ENCODE data around the gene RNF217.

The RNF217 gene

DNA sequence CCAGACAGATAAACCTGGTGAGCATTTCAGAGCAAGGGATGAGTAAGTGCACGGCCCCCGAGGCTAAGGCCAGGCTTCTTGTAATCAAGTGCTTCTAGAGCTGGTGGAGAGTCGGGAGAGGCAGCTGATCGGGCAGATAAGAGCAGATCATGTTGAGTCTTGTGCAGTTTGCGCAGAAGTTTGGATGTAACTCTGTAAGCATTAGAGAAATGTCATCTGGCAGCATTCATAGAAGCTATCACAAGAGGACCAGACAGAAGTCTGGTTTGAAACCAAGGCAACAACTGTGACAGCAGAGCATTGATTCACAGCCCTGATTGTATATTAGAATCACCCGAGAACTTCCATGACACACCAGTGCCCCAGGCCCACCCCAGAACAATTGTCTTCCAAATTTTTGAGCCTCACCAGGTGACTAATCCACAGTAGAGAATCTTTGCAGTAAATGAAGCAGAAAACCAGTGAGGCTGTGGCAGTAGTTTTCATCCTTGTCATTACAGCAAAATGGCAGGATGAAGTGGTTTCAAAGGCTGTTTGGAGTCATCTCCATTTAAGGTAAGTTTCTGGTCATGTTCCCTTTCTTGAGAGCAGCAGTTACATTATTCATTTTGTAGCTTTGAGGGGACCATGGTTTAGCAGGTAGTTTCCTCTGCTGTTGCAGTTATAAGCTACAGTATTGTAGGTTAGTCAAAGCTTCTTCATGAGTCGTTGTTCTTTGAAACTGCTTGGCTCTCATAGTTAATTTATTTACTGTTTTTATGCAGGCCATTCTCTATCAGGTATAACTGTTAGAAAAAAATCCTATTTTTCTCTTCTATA is 84.1 kb downstream of the RNF217 start:
- no peaks in the 10 kb centered on the region for H3K4me1 ChIP-seq (ENCODE audit: control insufficient read depth in 2 of 2, insufficient read depth in 2 of 2, low read length in 2 of 2)
- peaks cover 0 to 3% of the 10 kb centered on the region in 2 donors for H3K36me3 ChIP-seq (ENCODE audit: control insufficient read depth in 2 of 2, insufficient read depth in 2 of 2, low read length in 2 of 2)
- no peaks in the 10 kb centered on the region for H3K27me3 ChIP-seq (ENCODE audit: control insufficient read depth in 2 of 2, insufficient read depth in 2 of 2, low read length in 2 of 2)
- H3K9me3 ChIP-seq (ENCODE audit: control insufficient read depth in 2 of 2, low read length in 2 of 2) = no peaks in the 10 kb centered on the region
- no peak overlapping the region for H3K9ac ChIP-seq (ENCODE audit: low read depth in 1 of 2, low read length in 2 of 2)
- no peak overlapping the region for H3K27ac ChIP-seq (ENCODE audit: low read depth in 2 of 2, low read length in 2 of 2)
- no peak overlapping the region for H3K4me3 ChIP-seq (ENCODE audit: low read length in 2 of 2)

DNA sequence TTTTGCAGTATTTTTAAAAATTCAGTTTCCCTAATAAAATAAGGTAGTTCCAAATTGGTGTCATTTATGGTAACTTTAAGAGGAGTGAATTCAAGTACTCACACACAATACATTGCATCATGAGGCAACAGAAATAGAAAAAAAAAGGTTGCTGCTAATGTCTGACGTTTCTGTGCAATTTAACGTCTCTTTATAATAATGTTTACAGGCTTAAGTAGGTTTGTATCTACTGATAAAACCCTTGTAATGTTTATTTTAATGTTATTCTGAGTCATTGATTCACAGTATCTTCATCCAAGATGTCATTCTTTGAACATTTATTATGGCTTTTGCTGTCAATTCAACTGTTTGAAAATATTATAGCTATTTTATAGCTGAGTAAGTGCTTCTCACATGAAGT is 86.0 kb downstream of the RNF217 start:
- H3K9me3 ChIP-seq (ENCODE audit: control insufficient read depth in 2 of 2, low read length in 2 of 2) = no peaks in the 10 kb centered on the region
- no peaks in the 10 kb centered on the region for H3K27me3 ChIP-seq (ENCODE audit: control insufficient read depth in 2 of 2, insufficient read depth in 2 of 2, low read length in 2 of 2)
- H3K27ac ChIP-seq (ENCODE audit: low read depth in 2 of 2, low read length in 2 of 2) = no peak overlapping the region
- H3K36me3 ChIP-seq (ENCODE audit: control insufficient read depth in 2 of 2, insufficient read depth in 2 of 2, low read length in 2 of 2) = peaks cover 0 to 3% of the 10 kb centered on the region in 2 donors
- no peak overlapping the region for H3K9ac ChIP-seq (ENCODE audit: low read depth in 1 of 2, low read length in 2 of 2)
- no peaks in the 10 kb centered on the region for H3K4me1 ChIP-seq (ENCODE audit: control insufficient read depth in 2 of 2, insufficient read depth in 2 of 2, low read length in 2 of 2)
- no peak overlapping the region for H3K4me3 ChIP-seq (ENCODE audit: low read length in 2 of 2)

DNA sequence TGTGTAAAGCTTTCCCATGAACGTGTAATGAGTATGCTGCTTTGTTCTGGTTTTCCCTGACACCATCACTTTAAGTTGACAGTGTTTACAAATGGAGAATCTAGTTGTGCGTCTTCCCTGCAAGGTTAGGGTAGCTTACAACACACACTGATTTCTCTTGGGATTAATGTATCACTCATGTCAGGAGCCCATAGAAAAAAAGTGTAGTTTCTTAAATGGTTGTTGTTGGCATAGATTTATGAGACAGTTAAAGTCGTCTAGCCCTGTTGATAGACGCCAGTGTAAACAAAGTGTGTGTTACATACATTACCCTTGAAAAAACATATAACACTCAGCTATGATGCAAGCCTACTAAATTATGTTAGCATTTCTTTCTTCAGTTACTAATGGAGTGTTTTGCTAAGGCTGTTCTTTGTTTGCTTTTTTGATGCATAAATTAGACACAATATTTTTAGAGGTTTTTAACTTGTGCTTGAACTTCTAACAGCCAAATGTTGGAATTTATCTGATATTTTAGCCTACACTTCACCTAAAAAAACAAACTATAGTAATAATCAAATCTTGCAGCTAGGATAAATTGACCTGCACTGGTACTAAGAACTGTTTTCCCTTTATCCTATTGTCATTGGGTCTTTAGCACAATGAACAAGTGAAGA is 88.6 kb downstream of the RNF217 start:
- Histone ChIP-seq H3K27me3 (ENCODE audit: control insufficient read depth in 2 of 2, insufficient read depth in 2 of 2, low read length in 2 of 2) (no peaks in the 10 kb centered on the region), H3K36me3 (ENCODE audit: control insufficient read depth in 2 of 2, insufficient read depth in 2 of 2, low read length in 2 of 2) (no peaks in the 10 kb centered on the region), H3K4me3 (ENCODE audit: low read length in 2 of 2) (no peak overlapping the region), H3K9me3 (ENCODE audit: control insufficient read depth in 2 of 2, low read length in 2 of 2) (no peaks in the 10 kb centered on the region), H3K9ac (ENCODE audit: low read depth in 1 of 2, low read length in 2 of 2) (no peak overlapping the region), H3K4me1 (ENCODE audit: control insufficient read depth in 2 of 2, insufficient read depth in 2 of 2, low read length in 2 of 2) (no peaks in the 10 kb centered on the region), H3K27ac (ENCODE audit: low read depth in 2 of 2, low read length in 2 of 2) (no peak overlapping the region)

DNA sequence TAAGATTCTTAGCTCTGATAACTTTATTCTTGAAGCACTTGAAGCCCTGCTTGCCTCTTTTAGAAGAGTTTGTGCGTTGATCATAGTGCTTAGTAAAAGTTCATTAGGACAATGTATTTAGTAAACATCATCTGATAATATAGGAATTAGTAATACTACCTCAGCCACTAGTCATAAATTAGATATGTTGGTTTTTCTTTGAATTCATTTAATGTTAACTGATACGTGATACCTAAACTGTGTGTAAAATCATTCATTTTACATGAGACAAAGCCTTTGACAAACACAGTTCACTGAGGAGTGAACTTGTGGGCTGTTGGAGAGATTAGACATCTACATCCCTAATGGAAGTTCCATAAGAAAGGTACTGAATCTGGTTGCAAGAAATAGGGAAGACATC is 91.6 kb downstream of the RNF217 start:
- H3K27ac ChIP-seq (ENCODE audit: low read depth in 2 of 2, low read length in 2 of 2) = no peak overlapping the region
- H3K4me1 ChIP-seq (ENCODE audit: control insufficient read depth in 2 of 2, insufficient read depth in 2 of 2, low read length in 2 of 2) = no peaks in the 10 kb centered on the region
- H3K36me3 ChIP-seq (ENCODE audit: control insufficient read depth in 2 of 2, insufficient read depth in 2 of 2, low read length in 2 of 2) = no peaks in the 10 kb centered on the region
- no peaks in the 10 kb centered on the region for H3K27me3 ChIP-seq (ENCODE audit: control insufficient read depth in 2 of 2, insufficient read depth in 2 of 2, low read length in 2 of 2)
- no peak overlapping the region for H3K4me3 ChIP-seq (ENCODE audit: low read length in 2 of 2)
- H3K9ac ChIP-seq (ENCODE audit: low read depth in 1 of 2, low read length in 2 of 2) = no peak overlapping the region
- H3K9me3 ChIP-seq (ENCODE audit: control insufficient read depth in 2 of 2, low read length in 2 of 2) = no peaks in the 10 kb centered on the region

DNA sequence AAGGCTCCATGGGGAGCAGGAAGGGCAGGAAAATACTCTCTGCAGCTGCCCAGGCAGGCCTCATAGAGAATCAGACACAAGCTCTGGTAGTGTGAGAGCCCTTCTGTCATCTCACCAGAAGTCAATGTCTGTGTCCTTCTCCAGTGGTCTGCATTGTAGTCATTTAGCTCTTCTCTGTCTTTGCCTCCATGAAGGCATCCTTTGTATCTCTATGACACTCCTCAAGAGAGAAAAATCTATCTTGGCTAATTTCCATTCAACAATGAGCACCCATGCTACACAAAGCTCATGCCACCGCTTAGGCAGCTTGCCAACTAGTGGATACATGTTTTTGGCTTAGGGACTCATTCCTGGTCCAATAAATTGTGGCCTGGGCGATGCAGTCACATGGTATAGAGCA is 92.1 kb downstream of the RNF217 start:
- no peaks in the 10 kb centered on the region for H3K27me3 ChIP-seq (ENCODE audit: control insufficient read depth in 2 of 2, insufficient read depth in 2 of 2, low read length in 2 of 2)
- no peaks in the 10 kb centered on the region for H3K4me1 ChIP-seq (ENCODE audit: control insufficient read depth in 2 of 2, insufficient read depth in 2 of 2, low read length in 2 of 2)
- H3K9ac ChIP-seq (ENCODE audit: low read depth in 1 of 2, low read length in 2 of 2) = no peak overlapping the region
- H3K27ac ChIP-seq (ENCODE audit: low read depth in 2 of 2, low read length in 2 of 2) = no peak overlapping the region
- no peaks in the 10 kb centered on the region for H3K36me3 ChIP-seq (ENCODE audit: control insufficient read depth in 2 of 2, insufficient read depth in 2 of 2, low read length in 2 of 2)
- H3K9me3 ChIP-seq (ENCODE audit: control insufficient read depth in 2 of 2, low read length in 2 of 2) = no peaks in the 10 kb centered on the region
- H3K4me3 ChIP-seq (ENCODE audit: low read length in 2 of 2) = no peak overlapping the region

DNA sequence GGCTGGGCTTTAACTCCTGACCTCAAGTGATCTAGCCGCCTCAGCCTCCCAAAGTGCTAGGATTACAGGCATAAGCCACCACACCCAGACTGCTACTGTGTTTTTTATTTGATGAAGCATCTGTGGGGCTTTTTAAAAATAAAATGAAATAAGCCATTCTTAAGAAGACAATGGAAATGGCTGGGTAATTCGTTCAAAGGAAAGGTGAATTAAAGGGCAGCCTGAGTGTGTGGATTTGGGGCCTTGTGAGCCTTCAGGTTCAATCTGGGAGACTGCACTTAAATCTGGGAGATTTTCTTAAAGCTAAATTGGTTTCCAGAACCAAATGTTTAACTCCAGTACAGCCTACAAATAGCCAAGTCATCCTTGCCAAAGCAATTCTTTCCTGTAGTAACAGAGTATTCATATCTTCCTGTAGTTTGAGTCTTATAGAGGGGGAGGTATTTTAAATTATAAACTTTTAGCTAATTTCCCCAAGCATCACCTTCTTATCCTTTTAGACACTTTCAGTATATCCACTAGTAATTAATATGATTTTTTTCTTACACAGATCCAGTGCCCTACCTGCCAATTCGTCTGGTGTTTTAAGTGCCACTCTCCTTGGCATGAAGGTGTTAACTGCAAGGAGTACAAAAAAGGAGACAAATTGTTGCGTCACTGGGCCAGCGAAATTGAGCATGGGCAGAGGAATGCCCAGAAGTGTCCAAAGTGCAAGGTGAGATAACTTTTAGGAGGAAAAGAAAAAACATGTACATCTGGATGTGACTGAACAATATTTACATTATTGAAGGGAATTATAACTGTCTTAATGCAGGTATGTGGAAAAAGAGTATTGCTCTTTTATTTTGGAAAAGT is 95.4 kb downstream of the RNF217 start:
- Histone ChIP-seq H3K9me3 (ENCODE audit: control insufficient read depth in 2 of 2, low read length in 2 of 2) (no peaks in the 10 kb centered on the region), H3K9ac (ENCODE audit: low read depth in 1 of 2, low read length in 2 of 2) (no peak overlapping the region), H3K27me3 (ENCODE audit: control insufficient read depth in 2 of 2, insufficient read depth in 2 of 2, low read length in 2 of 2) (no peaks in the 10 kb centered on the region), H3K27ac (ENCODE audit: low read depth in 2 of 2, low read length in 2 of 2) (no peak overlapping the region), H3K4me3 (ENCODE audit: low read length in 2 of 2) (no peak overlapping the region), H3K36me3 (ENCODE audit: control insufficient read depth in 2 of 2, insufficient read depth in 2 of 2, low read length in 2 of 2) (no peaks in the 10 kb centered on the region), H3K4me1 (ENCODE audit: control insufficient read depth in 2 of 2, insufficient read depth in 2 of 2, low read length in 2 of 2) (no peaks in the 10 kb centered on the region)

DNA sequence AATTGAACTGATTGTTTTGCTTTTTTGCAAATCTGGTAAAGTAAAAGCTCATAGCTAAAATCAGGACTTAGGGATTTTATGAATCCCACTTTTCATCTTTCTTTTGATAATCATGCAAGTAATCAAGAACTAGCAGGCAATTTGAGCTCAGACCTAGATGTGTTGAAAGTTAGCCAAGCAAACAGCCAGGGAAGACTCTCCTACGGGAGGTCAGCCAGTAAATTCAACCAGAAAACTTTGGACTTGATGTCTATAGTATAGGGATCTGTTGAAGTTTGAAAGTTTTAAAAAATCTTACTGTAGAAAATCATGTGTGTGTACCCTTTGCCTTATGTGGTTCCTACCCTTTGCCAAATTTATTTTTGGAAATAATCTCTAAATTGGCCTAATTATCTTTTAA is 96.3 kb downstream of the RNF217 start:
- no peaks in the 10 kb centered on the region for H3K9me3 ChIP-seq (ENCODE audit: control insufficient read depth in 2 of 2, low read length in 2 of 2)
- H3K9ac ChIP-seq (ENCODE audit: low read depth in 1 of 2, low read length in 2 of 2) = no peak overlapping the region
- no peaks in the 10 kb centered on the region for H3K4me1 ChIP-seq (ENCODE audit: control insufficient read depth in 2 of 2, insufficient read depth in 2 of 2, low read length in 2 of 2)
- H3K4me3 ChIP-seq (ENCODE audit: low read length in 2 of 2) = no peak overlapping the region
- H3K27me3 ChIP-seq (ENCODE audit: control insufficient read depth in 2 of 2, insufficient read depth in 2 of 2, low read length in 2 of 2) = no peaks in the 10 kb centered on the region
- H3K27ac ChIP-seq (ENCODE audit: low read depth in 2 of 2, low read length in 2 of 2) = no peak overlapping the region
- no peaks in the 10 kb centered on the region for H3K36me3 ChIP-seq (ENCODE audit: control insufficient read depth in 2 of 2, insufficient read depth in 2 of 2, low read length in 2 of 2)

DNA sequence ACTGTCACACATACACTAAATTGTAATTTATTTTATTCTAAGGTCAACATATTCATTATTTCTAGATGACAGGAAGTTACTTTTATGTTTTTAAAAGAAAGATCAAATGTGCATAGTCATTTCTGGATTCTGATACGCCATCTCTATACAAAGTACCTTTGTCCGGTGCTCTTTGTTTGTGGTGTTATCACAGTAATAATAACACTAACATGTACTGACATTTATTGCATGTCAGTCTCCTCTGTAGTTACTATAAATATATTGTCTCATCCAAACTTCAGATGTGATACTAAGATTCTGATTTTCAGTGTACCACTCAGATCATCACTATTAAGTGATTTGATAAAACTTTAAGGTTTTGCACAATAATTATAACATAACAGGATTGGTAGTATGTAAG is 101.1 kb downstream of the RNF217 start:
- no peaks in the 10 kb centered on the region for H3K4me1 ChIP-seq (ENCODE audit: control insufficient read depth in 2 of 2, insufficient read depth in 2 of 2, low read length in 2 of 2)

DNA sequence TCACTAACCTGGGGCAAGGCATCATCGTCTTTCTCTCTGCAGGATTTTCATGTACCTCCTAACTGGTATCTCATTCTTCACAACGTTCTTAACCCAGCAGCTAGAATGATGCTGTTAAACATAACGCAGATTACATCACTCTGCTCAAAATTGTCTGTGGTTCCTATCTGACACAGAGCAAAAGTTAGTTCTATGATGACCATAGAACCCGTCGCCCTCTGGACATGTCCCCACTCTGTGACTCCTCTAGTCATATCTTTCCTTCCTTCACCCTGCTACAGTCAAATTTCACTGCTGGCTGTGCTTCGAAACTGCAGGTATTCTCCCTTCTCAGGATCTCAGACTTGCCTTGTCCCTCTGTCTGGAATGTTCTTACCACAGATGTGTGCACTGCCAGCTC is 103.9 kb downstream of the RNF217 start:
- no peaks in the 10 kb centered on the region for H3K27me3 ChIP-seq (ENCODE audit: control insufficient read depth in 2 of 2, insufficient read depth in 2 of 2, low read length in 2 of 2)
- H3K9me3 ChIP-seq (ENCODE audit: control insufficient read depth in 2 of 2, low read length in 2 of 2) = no peaks in the 10 kb centered on the region
- no peak overlapping the region for H3K9ac ChIP-seq (ENCODE audit: low read depth in 1 of 2, low read length in 2 of 2)
- no peak overlapping the region for H3K4me3 ChIP-seq (ENCODE audit: low read length in 2 of 2)
- no peaks in the 10 kb centered on the region for H3K4me1 ChIP-seq (ENCODE audit: control insufficient read depth in 2 of 2, insufficient read depth in 2 of 2, low read length in 2 of 2)
- H3K36me3 ChIP-seq (ENCODE audit: control insufficient read depth in 2 of 2, insufficient read depth in 2 of 2, low read length in 2 of 2) = no peaks in the 10 kb centered on the region
- H3K27ac ChIP-seq (ENCODE audit: low read depth in 2 of 2, low read length in 2 of 2) = no peak overlapping the region

More for the DNA sequence above, 101.1 kb downstream of the RNF217 start:
- no peaks in the 10 kb centered on the region for H3K36me3 ChIP-seq (ENCODE audit: control insufficient read depth in 2 of 2, insufficient read depth in 2 of 2, low read length in 2 of 2)
- H3K27me3 ChIP-seq (ENCODE audit: control insufficient read depth in 2 of 2, insufficient read depth in 2 of 2, low read length in 2 of 2) = no peaks in the 10 kb centered on the region
- no peaks in the 10 kb centered on the region for H3K9me3 ChIP-seq (ENCODE audit: control insufficient read depth in 2 of 2, low read length in 2 of 2)
- no peak overlapping the region for H3K9ac ChIP-seq (ENCODE audit: low read depth in 1 of 2, low read length in 2 of 2)
- no peak overlapping the region for H3K4me3 ChIP-seq (ENCODE audit: low read length in 2 of 2)
- H3K27ac ChIP-seq (ENCODE audit: low read depth in 2 of 2, low read length in 2 of 2) = no peak overlapping the region

DNA sequence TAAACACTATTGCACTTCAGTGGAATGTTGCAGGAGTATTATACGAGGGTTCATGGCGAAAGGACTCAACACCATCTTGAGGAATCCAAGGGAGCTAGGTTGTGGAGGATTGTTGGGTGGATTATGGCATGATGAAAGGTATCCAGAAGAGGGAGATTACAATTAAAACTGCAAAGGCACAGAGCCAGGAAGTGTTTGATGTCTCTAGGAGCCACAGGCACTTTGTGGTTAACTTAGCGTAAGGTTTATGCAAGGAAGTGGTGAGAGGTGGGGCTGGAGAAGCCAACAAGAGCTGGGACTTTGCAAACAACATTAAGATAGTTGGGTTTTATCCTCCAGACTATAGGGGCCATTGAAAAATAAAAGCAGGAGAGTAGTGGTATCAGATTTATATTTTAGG is 104.7 kb downstream of the RNF217 start:
- no peak overlapping the region for H3K4me3 ChIP-seq (ENCODE audit: low read length in 2 of 2)
- H3K27ac ChIP-seq (ENCODE audit: low read depth in 2 of 2, low read length in 2 of 2) = no peak overlapping the region
- no peaks in the 10 kb centered on the region for H3K36me3 ChIP-seq (ENCODE audit: control insufficient read depth in 2 of 2, insufficient read depth in 2 of 2, low read length in 2 of 2)
- no peaks in the 10 kb centered on the region for H3K9me3 ChIP-seq (ENCODE audit: control insufficient read depth in 2 of 2, low read length in 2 of 2)
- no peaks in the 10 kb centered on the region for H3K27me3 ChIP-seq (ENCODE audit: control insufficient read depth in 2 of 2, insufficient read depth in 2 of 2, low read length in 2 of 2)
- H3K9ac ChIP-seq (ENCODE audit: low read depth in 1 of 2, low read length in 2 of 2) = no peak overlapping the region
- no peaks in the 10 kb centered on the region for H3K4me1 ChIP-seq (ENCODE audit: control insufficient read depth in 2 of 2, insufficient read depth in 2 of 2, low read length in 2 of 2)

All from mucosa of rectum (tissue), 2 donors.